ENCODE measurements around the gene ADRM1.

ADRM1 gene

GRCh38 chr20:62355878-62356588, 53.2 kb downstream of the ADRM1 start:
- no peaks in the 10 kb centered on the region for H3K9me3 Mint-ChIP-seq
- H3K27ac Mint-ChIP-seq: no peak overlapping the region
- peaks cover 15% of the 10 kb centered on the region for H3K27me3 Mint-ChIP-seq
- no peak overlapping the region for H3K4me3 Mint-ChIP-seq
- DNase-seq (no peak), ATAC-seq (no peak)
- H3K4me1 Mint-ChIP-seq: no peaks in the 10 kb centered on the region

GRCh38 chr20:62356589-62357186, 53.9 kb downstream of the ADRM1 start:
- H3K27ac Mint-ChIP-seq: no peak overlapping the region
- H3K4me3 Mint-ChIP-seq: no peak overlapping the region
- ATAC-seq (no peak), DNase-seq (no peak)
- peaks cover 15% of the 10 kb centered on the region for H3K27me3 Mint-ChIP-seq
- H3K4me1 Mint-ChIP-seq: no peaks in the 10 kb centered on the region
- H3K9me3 Mint-ChIP-seq: no peaks in the 10 kb centered on the region

- Mint-ChIP-seq H3K27ac (no peak overlapping the region), H3K27me3 (peaks cover 16% of the 10 kb centered on the region), H3K9me3 (no peaks in the 10 kb centered on the region), H3K4me3 (no peak overlapping the region), H3K4me1 (no peaks in the 10 kb centered on the region)
- ATAC-seq (no peak), DNase-seq (no peak)
These were observed 54.4 kb downstream of the ADRM1 start for GRCh38 chr20:62357187-62357667.

- no peaks in the 10 kb centered on the region for H3K9me3 Mint-ChIP-seq
- H3K27ac Mint-ChIP-seq: no peak overlapping the region
- no peaks in the 10 kb centered on the region for H3K4me1 Mint-ChIP-seq
- no peak for DNase-seq
- no peak overlapping the region for H3K4me3 Mint-ChIP-seq
- ATAC-seq: no peak
- peaks cover 20% of the 10 kb centered on the region for H3K27me3 Mint-ChIP-seq
These were observed 54.9 kb downstream of the ADRM1 start for GRCh38 chr20:62357681-62358080.

All from stimulated activated naive CD8-positive, alpha-beta T cell treated with anti-CD3 and anti-CD28 coated beads, Interleukin-15, amount 100 ng/mL, for 72 hours (primary cell).